Suprapubic skin (tissue), 3 donors: Measurements from ENCODE around the gene SIGLEC11.

ENCODE experiments used
- POLR2AphosphoS5 ChIP-seq, 3 donors: sonication (generic); formaldehyde crosslinking; IDR thresholded peaks; one replicate each; pipeline ENCODE4 v1.6.1; 2017; ENCODE audit warnings: antibody characterized with exemption in 3 of 3
- TF ChIP-seq, protein P1 (sequence below), 2 donors: fragments of 200-600 bp in 1 of 2; fragments of 450-650 bp in 1 of 2; sonication (generic) in 1 of 2; IDR thresholded peaks; one replicate each; pipeline ENCODE4 v1.5.1; 2016 to 2019; ENCODE audit warnings: antibody characterized with exemption in 2 of 2, mild to moderate bottlenecking in 1 of 2, moderate library complexity in 1 of 2

DNA sequence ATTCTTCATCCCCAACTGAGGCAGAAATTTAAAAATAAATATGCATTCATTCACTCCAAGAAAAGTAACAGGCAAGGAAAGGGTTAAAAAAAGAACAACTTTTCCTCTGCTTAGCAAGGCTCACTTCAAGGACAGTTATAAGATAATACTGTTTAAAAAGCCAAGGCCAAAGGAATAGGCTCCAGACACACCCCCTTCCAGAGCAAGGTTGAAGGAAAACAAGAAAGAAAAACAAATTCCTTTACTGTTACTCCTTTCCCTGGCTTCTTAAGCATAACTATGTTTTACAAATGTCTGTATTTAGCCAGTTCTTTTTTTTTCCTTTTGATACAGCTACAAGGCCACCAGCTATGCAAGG is 8.5 kb downstream of the SIGLEC11 start:
- no peak for TF ChIP-seq POLR2AphosphoS5 (IDR thresholded peaks at IDR 0.05)
- TF ChIP-seq, protein P1, sequence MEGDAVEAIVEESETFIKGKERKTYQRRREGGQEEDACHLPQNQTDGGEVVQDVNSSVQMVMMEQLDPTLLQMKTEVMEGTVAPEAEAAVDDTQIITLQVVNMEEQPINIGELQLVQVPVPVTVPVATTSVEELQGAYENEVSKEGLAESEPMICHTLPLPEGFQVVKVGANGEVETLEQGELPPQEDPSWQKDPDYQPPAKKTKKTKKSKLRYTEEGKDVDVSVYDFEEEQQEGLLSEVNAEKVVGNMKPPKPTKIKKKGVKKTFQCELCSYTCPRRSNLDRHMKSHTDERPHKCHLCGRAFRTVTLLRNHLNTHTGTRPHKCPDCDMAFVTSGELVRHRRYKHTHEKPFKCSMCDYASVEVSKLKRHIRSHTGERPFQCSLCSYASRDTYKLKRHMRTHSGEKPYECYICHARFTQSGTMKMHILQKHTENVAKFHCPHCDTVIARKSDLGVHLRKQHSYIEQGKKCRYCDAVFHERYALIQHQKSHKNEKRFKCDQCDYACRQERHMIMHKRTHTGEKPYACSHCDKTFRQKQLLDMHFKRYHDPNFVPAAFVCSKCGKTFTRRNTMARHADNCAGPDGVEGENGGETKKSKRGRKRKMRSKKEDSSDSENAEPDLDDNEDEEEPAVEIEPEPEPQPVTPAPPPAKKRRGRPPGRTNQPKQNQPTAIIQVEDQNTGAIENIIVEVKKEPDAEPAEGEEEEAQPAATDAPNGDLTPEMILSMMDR (IDR thresholded peaks at IDR 0.05) = no peak
